GM20431 (cell line): ENCODE measurements around the gene EVI2B.
"Not testable (repeated sequence)": the region's sequence is repeated elsewhere in the genome, so short reads cannot be mapped to it uniquely, and the experiment has no call there.

Source experiments
- in situ Hi-C: fragments of 300-500 bp; cut with MseI, MboI; formaldehyde crosslinking; loops from one replicate; pipeline ENCODE4 v1.15.0; 2020; ENCODE audit warnings: low sequenced_read_pairs; ENCODE audit not compliant: unreplicated experiment

The EVI2B gene

GRCh38 chr17:31313982-31314781 is at the start of gene EVI2B:
Gene EVI2B, minus strand, starts transcription at chr17:31314054. Its CDS starts 8,445 bp downstream, at chr17:31305609.
- in situ Hi-C loops = no loop called here

- in situ Hi-C loops = no loop called here
These were observed 44.1 kb upstream of the EVI2B start for GRCh38 chr17:31357839-31358394.

GRCh38 chr17:31357091-31357490 is 43.2 kb upstream of the EVI2B start:
- in situ Hi-C loops = no loop called here

DNA sequence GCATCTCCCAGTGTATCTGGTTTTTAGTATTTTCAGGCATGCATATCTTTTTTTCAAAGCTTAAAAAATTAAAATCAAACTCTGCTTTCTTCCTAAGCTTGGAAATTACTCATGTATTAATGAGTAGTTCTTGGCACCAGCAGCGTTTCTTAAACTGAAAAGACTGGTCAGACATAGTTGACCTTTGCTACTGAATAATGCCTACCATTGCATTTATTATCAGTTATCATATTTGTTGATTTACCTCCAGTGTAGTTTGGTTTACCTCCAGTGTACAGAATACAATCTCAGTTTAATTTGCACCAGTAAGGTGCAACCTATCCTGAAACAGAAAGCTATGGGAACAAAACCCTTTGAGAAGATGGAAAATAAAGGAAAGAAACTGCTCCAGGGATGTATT is 42.1 kb upstream of the EVI2B start:
- in situ Hi-C loops = no loop called here

- in situ Hi-C loops = no loop called here
These were observed 35.6 kb upstream of the EVI2B start for GRCh38 chr17:31349454-31349853.

DNA sequence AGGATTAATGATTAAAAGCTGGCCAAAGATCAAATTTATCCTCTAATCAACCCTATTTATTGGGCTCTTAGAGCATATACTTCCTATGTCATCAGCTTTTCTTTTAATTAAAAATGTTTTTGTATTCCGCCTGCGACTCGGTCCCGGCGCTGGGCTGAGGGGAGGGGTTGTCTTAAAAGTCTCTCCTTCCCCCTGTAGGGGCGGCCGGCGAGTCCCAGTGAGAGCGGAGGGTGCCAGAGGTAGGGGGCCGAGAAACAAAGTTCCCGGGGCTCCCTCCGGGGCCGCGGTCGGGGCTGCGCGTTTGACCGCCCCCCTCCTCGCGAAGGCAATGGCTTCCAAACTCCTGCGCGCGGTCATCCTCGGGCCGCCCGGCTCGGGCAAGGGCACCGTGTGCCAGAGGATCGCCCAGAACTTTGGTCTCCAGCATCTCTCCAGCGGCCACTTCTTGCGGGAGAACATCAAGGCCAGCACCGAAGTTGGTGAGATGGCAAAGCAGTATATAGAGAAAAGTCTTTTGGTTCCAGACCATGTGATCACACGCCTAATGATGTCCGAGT is 31.4 kb upstream of the EVI2B start:
- in situ Hi-C loops = not testable (repeated sequence)

DNA sequence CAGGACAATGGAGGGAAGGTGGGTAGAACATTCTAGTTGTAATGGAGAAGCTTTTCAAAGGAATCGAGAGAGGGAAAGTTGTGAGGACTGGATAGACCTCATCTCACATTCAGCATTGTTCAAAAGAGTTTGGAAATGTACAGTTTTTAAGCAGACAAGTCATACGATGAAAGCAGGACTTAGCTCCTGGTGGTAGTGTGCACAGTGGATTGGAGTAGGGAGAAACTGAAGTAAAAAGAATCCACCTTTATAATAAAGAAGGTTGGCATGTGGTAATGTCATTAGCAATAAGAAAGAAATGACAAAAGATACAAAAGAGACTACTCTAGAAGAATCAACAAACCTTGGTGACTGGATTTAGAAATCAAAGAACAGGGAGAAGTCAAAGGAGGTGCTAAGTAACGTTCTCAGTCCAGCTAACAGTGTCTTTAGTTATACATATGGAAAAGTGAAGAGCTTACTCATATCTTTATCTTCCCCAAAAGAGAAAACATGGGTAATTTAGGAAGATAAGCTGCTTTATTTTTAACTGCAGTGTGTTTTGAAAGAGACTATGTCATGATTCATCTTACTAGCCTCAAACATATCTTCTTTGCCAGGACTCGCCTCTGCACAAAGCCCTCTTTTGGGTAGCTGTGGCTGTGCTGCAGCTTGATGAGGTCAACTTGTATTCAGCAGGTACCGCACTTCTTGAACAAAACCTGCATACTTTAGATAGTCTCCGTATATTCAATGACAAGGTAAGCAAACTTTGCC is 26.2 kb upstream of the EVI2B start:
- in situ Hi-C loops = no loop called here

DNA sequence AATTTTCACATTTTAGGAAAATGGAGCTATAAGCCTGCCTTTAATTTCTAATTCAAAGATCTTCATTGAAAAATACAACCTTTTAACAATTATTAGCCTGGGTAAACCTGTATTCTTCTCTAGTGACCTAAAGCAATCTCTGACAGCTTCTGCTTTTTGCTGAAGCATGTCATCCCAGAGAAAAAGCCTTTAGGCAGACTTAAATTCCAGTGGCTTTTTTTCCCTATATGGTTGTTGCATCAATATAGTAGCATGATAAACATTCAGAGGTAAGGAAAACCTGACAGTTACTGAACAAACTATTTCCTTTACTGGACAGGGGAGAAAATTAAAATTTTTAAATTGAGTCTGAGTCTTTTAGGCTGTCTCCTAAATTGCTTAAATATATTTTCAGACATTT is 15.4 kb upstream of the EVI2B start:
- in situ Hi-C loops = no loop called here

DNA sequence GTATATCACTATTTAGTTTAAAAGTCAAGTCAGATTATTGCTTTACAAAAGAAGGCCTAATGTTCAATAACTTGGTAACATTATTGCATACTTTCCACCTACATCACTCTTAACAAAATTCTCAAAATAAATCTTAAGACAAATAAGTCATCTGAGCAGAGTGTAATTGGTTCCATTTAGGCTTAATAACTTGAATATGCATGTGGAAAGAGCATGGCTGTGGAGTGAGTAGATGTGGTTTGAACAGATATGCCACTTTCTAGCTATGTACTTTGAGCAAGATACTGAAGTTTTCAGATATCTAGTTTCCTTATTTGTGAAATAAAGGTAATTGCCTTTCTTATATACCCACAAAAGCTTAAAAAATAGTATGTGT is 14.3 kb upstream of the EVI2B start:
- in situ Hi-C loops = no loop called here

DNA sequence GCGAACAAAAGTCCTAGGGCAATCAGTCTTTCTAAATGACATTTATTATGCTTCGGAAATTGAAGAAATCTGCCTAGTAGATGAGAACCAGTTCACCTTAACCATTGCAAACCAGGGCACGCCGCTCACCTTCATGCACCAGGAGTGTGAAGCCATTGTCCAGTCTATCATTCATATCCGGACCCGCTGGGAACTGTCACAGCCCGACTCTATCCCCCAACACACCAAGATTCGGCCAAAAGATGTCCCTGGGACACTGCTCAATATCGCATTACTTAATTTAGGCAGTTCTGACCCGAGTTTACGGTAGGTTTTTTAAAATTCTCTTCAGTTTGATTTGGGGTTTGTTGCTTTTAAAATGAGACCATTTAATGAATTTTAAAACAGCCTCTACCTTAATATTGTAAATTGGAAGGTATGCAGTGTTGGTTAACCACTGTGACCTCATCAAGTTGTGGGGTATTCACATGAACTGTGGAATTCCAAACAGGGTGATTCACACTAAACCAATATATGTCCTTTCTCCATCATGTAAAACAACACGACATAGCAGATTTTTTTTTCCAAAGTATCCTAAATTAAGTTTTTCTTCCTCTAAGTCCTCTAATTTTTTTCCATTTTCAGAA is 13.8 kb upstream of the EVI2B start:
- in situ Hi-C loops = no loop called here

- in situ Hi-C loops = no loop called here
These were observed 9.7 kb upstream of the EVI2B start for GRCh38 chr17:31323551-31323950.

GRCh38 chr17:31321966-31322365 is 8.1 kb upstream of the EVI2B start:
- in situ Hi-C loops = no loop called here

- in situ Hi-C loops = no loop called here
These were observed 7.6 kb upstream of the EVI2B start, which contains the start of gene EVI2A for GRCh38 chr17:31321481-31321880. Gene EVI2A, minus strand, starts transcription at chr17:31321622. Its CDS starts 2,609 bp downstream, at chr17:31319013.

DNA sequence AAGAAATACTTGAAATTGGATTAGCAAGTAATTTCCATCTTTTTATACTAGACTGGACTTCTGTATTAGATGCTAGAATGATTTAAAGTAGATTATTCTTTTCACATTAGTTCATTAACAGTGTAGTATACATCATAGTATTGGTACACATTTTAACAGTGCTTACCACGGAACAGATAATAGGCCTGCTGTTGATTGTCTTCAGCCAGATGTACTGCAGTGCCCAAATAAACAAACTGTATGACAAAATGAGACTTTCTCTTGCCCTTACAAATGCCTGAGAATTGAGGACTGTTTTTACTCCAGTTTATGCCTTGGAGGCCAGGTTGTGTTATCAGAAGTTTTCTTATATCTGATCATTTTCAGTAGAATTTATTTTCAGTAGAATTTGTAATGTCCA is 6.9 kb upstream of the EVI2B start:
- in situ Hi-C loops = no loop called here

DNA sequence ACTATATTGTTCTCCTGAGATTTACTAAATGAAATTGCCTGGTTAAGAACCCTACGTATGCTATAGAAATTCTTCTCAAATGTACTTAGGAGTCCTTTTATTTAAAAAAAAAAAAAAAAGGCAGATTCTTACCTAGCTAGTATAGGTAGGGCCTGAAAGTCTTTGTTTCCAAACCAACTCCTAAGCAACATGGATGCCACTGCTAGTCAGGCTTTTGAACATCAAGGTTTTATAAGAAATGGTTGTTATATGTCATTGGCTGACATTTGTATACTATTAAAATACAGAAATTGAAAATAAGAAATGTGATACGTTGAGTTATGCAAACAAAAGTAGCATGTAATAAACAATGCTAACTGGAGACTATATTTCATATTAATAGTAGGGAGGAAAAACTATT is 6.4 kb upstream of the EVI2B start:
- in situ Hi-C loops = no loop called here

GRCh38 chr17:31318851-31319661 is 5.2 kb upstream of the EVI2B start:
- in situ Hi-C loops = no loop called here

DNA sequence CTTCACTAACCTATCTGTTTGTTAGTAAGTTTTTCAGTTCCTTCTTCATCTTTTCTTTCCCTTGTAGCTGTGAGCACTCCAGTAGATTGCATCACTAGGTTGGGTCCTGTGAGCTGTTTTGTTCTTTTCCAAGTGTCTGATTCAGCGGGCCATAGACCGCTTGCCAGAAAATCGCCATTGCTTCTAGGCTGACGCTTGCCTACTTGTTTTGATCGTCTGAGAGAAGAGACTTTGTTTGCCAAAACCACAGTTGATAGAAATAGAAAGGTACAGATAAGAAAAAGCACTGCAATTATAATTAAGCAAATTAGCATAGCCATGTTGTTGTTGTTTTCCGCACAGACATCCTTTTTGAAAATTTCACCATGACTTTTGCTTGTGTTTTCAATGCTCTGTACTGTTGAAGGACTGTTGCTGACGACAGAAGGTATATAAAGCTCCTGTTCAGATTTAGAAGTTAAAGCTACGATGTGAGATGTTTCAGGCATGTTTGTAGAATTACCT is 4.5 kb upstream of the EVI2B start:
- in situ Hi-C loops = no loop called here

DNA sequence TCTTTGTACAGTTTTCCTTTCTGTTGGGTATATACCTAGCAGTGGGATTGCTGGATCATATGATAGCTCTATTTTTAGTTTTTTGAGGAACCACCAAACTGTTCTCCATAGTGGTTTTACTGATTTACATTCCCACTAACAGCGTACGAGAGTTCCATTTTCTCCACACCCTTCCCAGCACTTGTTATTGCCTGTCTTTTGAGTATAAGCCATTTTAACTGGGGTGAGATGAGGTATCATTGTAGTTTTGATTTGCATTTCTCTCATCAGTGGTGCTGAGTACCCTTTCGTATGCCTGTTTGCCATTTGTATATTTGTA is 887 bp upstream of the EVI2B start:
- in situ Hi-C loops = no loop called here

GRCh38 chr17:31312223-31312622 is 1.6 kb downstream of the EVI2B start:
- in situ Hi-C loops = not testable (repeated sequence)

GRCh38 chr17:31311526-31311925 is 2.3 kb downstream of the EVI2B start:
- in situ Hi-C loops = no loop called here
